Ishikawa (cell line): ENCODE results near the gene HSPBAP1.

Experiments used
- CEBPB ChIP-seq: IDR thresholded peaks from 2 replicates; pipeline ENCODE4 v1.6.1; 2012
- CREB1 ChIP-seq: IDR thresholded peaks from 2 replicates; pipeline ENCODE4 v1.6.1; 2012; ENCODE audit warnings: low read depth
- EGR1 ChIP-seq: IDR thresholded peaks from 2 replicates; pipeline ENCODE4 v1.6.1; 2012
- EP300 ChIP-seq: IDR thresholded peaks from 2 replicates; pipeline ENCODE4 v1.6.1; 2012; ENCODE audit warnings: borderline replicate concordance
- NFIC ChIP-seq: IDR thresholded peaks from 2 replicates; pipeline ENCODE4 v1.6.1; 2012
- RAD21 ChIP-seq: IDR thresholded peaks from 2 replicates; pipeline ENCODE4 v1.6.1; 2012; ENCODE audit warnings: low read depth
- TAF1 ChIP-seq: IDR thresholded peaks from 2 replicates; pipeline ENCODE4 v1.6.1; 2012; ENCODE audit warnings: low read depth, mild to moderate bottlenecking
- YY1 ChIP-seq: IDR thresholded peaks from 2 replicates; pipeline ENCODE4 v1.6.1; 2012; ENCODE audit warnings: low read depth
- ZBTB7A ChIP-seq: IDR thresholded peaks from 2 replicates; pipeline ENCODE4 v1.6.1; 2012; ENCODE audit warnings: low read depth
- TF ChIP-seq, protein P1 (sequence below): IDR thresholded peaks from 2 replicates; pipeline ENCODE4 v1.6.1; 2012; ENCODE audit warnings: low read depth, mild to moderate bottlenecking
- TF ChIP-seq, protein P2 (sequence below): IDR thresholded peaks from 2 replicates; pipeline ENCODE4 v1.6.1; 2012

DNA sequence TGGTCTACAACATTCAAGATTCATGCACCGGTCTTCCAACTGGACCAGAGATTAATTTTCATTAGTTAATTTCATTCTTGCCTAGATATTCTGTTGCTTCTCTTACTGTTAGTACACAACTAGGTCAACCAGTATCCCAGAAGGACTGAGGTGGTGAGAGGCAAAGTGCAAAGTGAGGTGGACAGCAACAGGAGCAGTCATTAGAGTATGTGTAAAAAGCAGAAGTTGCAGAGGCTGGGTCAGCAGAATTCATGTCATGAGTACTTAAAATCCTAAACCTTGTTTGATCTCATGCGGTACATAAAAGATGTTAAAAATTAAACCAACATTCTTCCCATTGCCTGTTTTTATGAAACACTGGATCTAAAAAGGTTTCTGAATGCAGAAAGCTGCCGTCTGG is 66.3 kb downstream of the HSPBAP1 start:
- no peak for TF ChIP-seq EP300
- no peak for TF ChIP-seq CEBPB
- TF ChIP-seq, protein P1, sequence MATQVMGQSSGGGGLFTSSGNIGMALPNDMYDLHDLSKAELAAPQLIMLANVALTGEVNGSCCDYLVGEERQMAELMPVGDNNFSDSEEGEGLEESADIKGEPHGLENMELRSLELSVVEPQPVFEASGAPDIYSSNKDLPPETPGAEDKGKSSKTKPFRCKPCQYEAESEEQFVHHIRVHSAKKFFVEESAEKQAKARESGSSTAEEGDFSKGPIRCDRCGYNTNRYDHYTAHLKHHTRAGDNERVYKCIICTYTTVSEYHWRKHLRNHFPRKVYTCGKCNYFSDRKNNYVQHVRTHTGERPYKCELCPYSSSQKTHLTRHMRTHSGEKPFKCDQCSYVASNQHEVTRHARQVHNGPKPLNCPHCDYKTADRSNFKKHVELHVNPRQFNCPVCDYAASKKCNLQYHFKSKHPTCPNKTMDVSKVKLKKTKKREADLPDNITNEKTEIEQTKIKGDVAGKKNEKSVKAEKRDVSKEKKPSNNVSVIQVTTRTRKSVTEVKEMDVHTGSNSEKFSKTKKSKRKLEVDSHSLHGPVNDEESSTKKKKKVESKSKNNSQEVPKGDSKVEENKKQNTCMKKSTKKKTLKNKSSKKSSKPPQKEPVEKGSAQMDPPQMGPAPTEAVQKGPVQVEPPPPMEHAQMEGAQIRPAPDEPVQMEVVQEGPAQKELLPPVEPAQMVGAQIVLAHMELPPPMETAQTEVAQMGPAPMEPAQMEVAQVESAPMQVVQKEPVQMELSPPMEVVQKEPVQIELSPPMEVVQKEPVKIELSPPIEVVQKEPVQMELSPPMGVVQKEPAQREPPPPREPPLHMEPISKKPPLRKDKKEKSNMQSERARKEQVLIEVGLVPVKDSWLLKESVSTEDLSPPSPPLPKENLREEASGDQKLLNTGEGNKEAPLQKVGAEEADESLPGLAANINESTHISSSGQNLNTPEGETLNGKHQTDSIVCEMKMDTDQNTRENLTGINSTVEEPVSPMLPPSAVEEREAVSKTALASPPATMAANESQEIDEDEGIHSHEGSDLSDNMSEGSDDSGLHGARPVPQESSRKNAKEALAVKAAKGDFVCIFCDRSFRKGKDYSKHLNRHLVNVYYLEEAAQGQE: no peak
- no peak for TF ChIP-seq CREB1
- TF ChIP-seq YY1: no peak
- TF ChIP-seq NFIC: no peak
- no peak for TF ChIP-seq TAF1
- no peak for TF ChIP-seq RAD21
- TF ChIP-seq, protein P2, sequence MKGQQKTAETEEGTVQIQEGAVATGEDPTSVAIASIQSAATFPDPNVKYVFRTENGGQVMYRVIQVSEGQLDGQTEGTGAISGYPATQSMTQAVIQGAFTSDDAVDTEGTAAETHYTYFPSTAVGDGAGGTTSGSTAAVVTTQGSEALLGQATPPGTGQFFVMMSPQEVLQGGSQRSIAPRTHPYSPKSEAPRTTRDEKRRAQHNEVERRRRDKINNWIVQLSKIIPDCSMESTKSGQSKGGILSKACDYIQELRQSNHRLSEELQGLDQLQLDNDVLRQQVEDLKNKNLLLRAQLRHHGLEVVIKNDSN: no peak
- TF ChIP-seq ZBTB7A: no peak
- no peak for TF ChIP-seq EGR1
